ENCODE results near the gene CMTM1.

The CMTM1 gene

GRCh38 chr16:66525396-66526180 is 40.7 kb upstream of the CMTM1 start:
- no peak for DNase-seq (ENCODE audit: low read depth)
- H3K4me3 ChIP-seq (ENCODE audit: low read length): no peak overlapping the region
- no peak for TF ChIP-seq CTCF (conservative IDR thresholded peaks at IDR 0.05; ENCODE audit: low read depth, low read length)

GRCh38 chr16:66528294-66528693 is 37.9 kb upstream of the CMTM1 start:
- no peak overlapping the region for H3K4me3 ChIP-seq (ENCODE audit: low read length)
- no peak for TF ChIP-seq CTCF (conservative IDR thresholded peaks at IDR 0.05; ENCODE audit: low read depth, low read length)
- no peak for DNase-seq (ENCODE audit: low read depth)

GRCh38 chr16:66529475-66529874 is 36.8 kb upstream of the CMTM1 start:
- TF ChIP-seq CTCF (conservative IDR thresholded peaks at IDR 0.05; ENCODE audit: low read depth, low read length): no peak
- H3K4me3 ChIP-seq (ENCODE audit: low read length): no peak overlapping the region
- DNase-seq (ENCODE audit: low read depth): no peak

GRCh38 chr16:66534376-66534799 is 31.9 kb upstream of the CMTM1 start:
- TF ChIP-seq CTCF (conservative IDR thresholded peaks at IDR 0.05; ENCODE audit: low read depth, low read length): no peak
- H3K4me3 ChIP-seq (ENCODE audit: low read length): no peak overlapping the region
- no peak for DNase-seq (ENCODE audit: low read depth)

- TF ChIP-seq CTCF (conservative IDR thresholded peaks at IDR 0.05; ENCODE audit: low read depth, low read length): no peak
- H3K4me3 ChIP-seq (ENCODE audit: low read length): no peak overlapping the region
- no peak for DNase-seq (ENCODE audit: low read depth)
Observed at GRCh38 chr16:66536525-66536924, 29.7 kb upstream of the CMTM1 start.

- no peak overlapping the region for H3K4me3 ChIP-seq (ENCODE audit: low read length)
- TF ChIP-seq CTCF (conservative IDR thresholded peaks at IDR 0.05; ENCODE audit: low read depth, low read length): no peak
- DNase-seq (ENCODE audit: low read depth): no peak
Observed at GRCh38 chr16:66537236-66537635, 29.0 kb upstream of the CMTM1 start.

- no peak for TF ChIP-seq CTCF (conservative IDR thresholded peaks at IDR 0.05; ENCODE audit: low read depth, low read length)
- no peak overlapping the region for H3K4me3 ChIP-seq (ENCODE audit: low read length)
- DNase-seq (ENCODE audit: low read depth): no peak
Observed at GRCh38 chr16:66538910-66539309, 27.3 kb upstream of the CMTM1 start.

All from retinal pigment epithelial cell (primary cell).